Measurements from ENCODE around the gene EXT2. TPM values are rescaled to one million over a fixed set of nuclear protein-coding genes. Genes with fewer than 3 reads are reported as not detected.

Gene EXT2
- total RNA-seq, 1 donor from 2014 or later: 53.7 TPM

- H3K36me3 ChIP-seq: peaks cover 19% of the 10 kb centered on the region
Observed at GRCh38 chr11:44199298-44199697, 103.8 kb downstream of the EXT2 start.

GRCh38 chr11:44199816-44200215 is 104.3 kb downstream of the EXT2 start:
- DNase-seq (no peak), ATAC-seq (no peak)
- H3K27ac ChIP-seq: no peak overlapping the region
- no peaks in the 10 kb centered on the region for H3K27me3 ChIP-seq (ENCODE audit: low read depth)
- no peaks in the 10 kb centered on the region for H3K9me3 ChIP-seq
- H3K36me3 ChIP-seq: peaks cover 19% of the 10 kb centered on the region
- intact Hi-C loops (cut with DNase I): no loop called here
- H3K4me1 ChIP-seq: no peaks in the 10 kb centered on the region
- no peak overlapping the region for H3K4me3 ChIP-seq
- TF ChIP-seq CTCF (IDR thresholded peaks at IDR 0.05): no peak

More at GRCh38 chr11:44199298-44199697, 103.8 kb downstream of the EXT2 start:
- DNase-seq (no peak), ATAC-seq (no peak)
- no peaks in the 10 kb centered on the region for H3K9me3 ChIP-seq
- intact Hi-C loops (cut with DNase I): no loop called here
- no peak overlapping the region for H3K4me3 ChIP-seq
- H3K27ac ChIP-seq: no peak overlapping the region
- no peaks in the 10 kb centered on the region for H3K27me3 ChIP-seq (ENCODE audit: low read depth)
- H3K4me1 ChIP-seq: no peaks in the 10 kb centered on the region
- TF ChIP-seq CTCF (IDR thresholded peaks at IDR 0.05): no peak

- H3K36me3 ChIP-seq: peaks cover 17% of the 10 kb centered on the region
- no peak for TF ChIP-seq CTCF (IDR thresholded peaks at IDR 0.05)
- no peaks in the 10 kb centered on the region for H3K4me1 ChIP-seq
- no peaks in the 10 kb centered on the region for H3K27me3 ChIP-seq (ENCODE audit: low read depth)
- no peak overlapping the region for H3K4me3 ChIP-seq
- no peaks in the 10 kb centered on the region for H3K9me3 ChIP-seq
- ATAC-seq: no peak
- intact Hi-C loops (cut with DNase I): no loop called here
- DNase-seq: no peak
- no peak overlapping the region for H3K27ac ChIP-seq
Observed at GRCh38 chr11:44203270-44204043, 108.0 kb downstream of the EXT2 start.

GRCh38 chr11:44205352-44205751 is 109.9 kb downstream of the EXT2 start:
- Histone ChIP-seq H3K9me3 (no peaks in the 10 kb centered on the region), H3K27ac (no peak overlapping the region), H3K27me3 (ENCODE audit: low read depth) (no peaks in the 10 kb centered on the region), H3K4me3 (no peak overlapping the region), H3K4me1 (no peaks in the 10 kb centered on the region), H3K36me3 (peaks cover 13% of the 10 kb centered on the region)
- ATAC-seq (no peak), DNase-seq (no peak)
- no peak for TF ChIP-seq CTCF (IDR thresholded peaks at IDR 0.05)
- intact Hi-C loops (cut with DNase I): no loop called here

- H3K27me3 ChIP-seq (ENCODE audit: low read depth): no peaks in the 10 kb centered on the region
- intact Hi-C loops (cut with DNase I): no loop called here
- TF ChIP-seq CTCF (IDR thresholded peaks at IDR 0.05): no peak
- H3K4me1 ChIP-seq: no peaks in the 10 kb centered on the region
- H3K4me3 ChIP-seq: no peak overlapping the region
- no peaks in the 10 kb centered on the region for H3K9me3 ChIP-seq
- peaks cover 13% of the 10 kb centered on the region for H3K36me3 ChIP-seq
- no peak for ATAC-seq
- no peak overlapping the region for H3K27ac ChIP-seq
- DNase-seq: no peak
Observed at GRCh38 chr11:44205836-44206235, 110.4 kb downstream of the EXT2 start.

All from lower lobe of right lung (tissue), 2 donors.